HUES64 (cell line): ENCODE results near the gene PCDHGA8.
A peak's percentile ranks its signal among the peaks of the same experiment; 100 is the strongest.
"Not testable (repeated sequence)": the region's sequence is repeated elsewhere in the genome, so short reads cannot be mapped to it uniquely, and the experiment has no call there.

ENCODE experiments used
- H3K27ac ChIP-seq: 2 replicates; pipeline ENCODE4 v1.7.0; 2013; ENCODE audit warnings: low read depth, low read length, inconsistent platforms
- H3K27me3 ChIP-seq: 2 replicates; pipeline ENCODE4 v1.6.1; 2013; ENCODE audit warnings: mild to moderate bottlenecking, low read length; ENCODE audit not compliant: insufficient read depth
- H3K36me3 ChIP-seq: 2 replicates; pipeline ENCODE4 v1.6.1; 2013; ENCODE audit warnings: mild to moderate bottlenecking, low read length; ENCODE audit not compliant: insufficient read depth
- H3K4me1 ChIP-seq: 2 replicates; pipeline ENCODE4 v1.6.1; 2013; ENCODE audit warnings: mild to moderate bottlenecking, low read length, moderate library complexity; ENCODE audit not compliant: insufficient read depth
- H3K4me3 ChIP-seq: 2 replicates; pipeline ENCODE4 v1.5.1; 2013; ENCODE audit warnings: mild to moderate bottlenecking, low read length, moderate library complexity
- H3K9ac ChIP-seq: 2 replicates; pipeline ENCODE4 v1.6.1; 2013; ENCODE audit warnings: mild to moderate bottlenecking, low read depth, low read length
- H3K9me3 ChIP-seq: 2 replicates; pipeline ENCODE4 v1.6.1; 2013; ENCODE audit warnings: low read depth, low read length; ENCODE audit not compliant: insufficient read depth
- WGBS: fragments of 150-250, 120-280 bp; methylation state at CpG from one replicate; pipeline ENCODE4 v1.1.7; 2013; ENCODE audit warnings: missing lambda C conversion rate; 5-methylcytosine and 5-hydroxymethylcytosine counted together

The PCDHGA8 gene

GRCh38 chr5:141373673-141374317, 18.6 kb upstream of the PCDHGA8 start, which contains the start of gene PCDHGA6:
TSS of gene PCDHGA6 (plus strand) at chr5:141373891. CDS start at chr5:141374084, 193 bp downstream.
- Histone ChIP-seq H3K9me3 (peaks cover 67% of the 10 kb centered on the region), H3K4me3 (peak within 1 kb of the TSS; percentile 24; the same call in 1 of the 2 replicates), H3K9ac (no peak within 1 kb of the TSS), H3K27ac (no peak within 1 kb of the TSS), H3K4me1 (no peaks in the 10 kb centered on the region), H3K36me3 (no peaks in the 10 kb centered on the region), H3K27me3 (no peaks in the 10 kb centered on the region)
- 96% methylated on average over 27 of the region's 27 CpGs for WGBS

GRCh38 chr5:141374627-141375026, 17.8 kb upstream of the PCDHGA8 start:
- H3K9ac ChIP-seq = no peak overlapping the region
- no peaks in the 10 kb centered on the region for H3K36me3 ChIP-seq
- H3K4me1 ChIP-seq = no peaks in the 10 kb centered on the region
- 97% methylated on average over 14 of the region's 14 CpGs for WGBS
- H3K27me3 ChIP-seq = no peaks in the 10 kb centered on the region
- no peak overlapping the region for H3K4me3 ChIP-seq
- peaks cover 64% of the 10 kb centered on the region for H3K9me3 ChIP-seq
- H3K27ac ChIP-seq = no peak overlapping the region

- not testable (repeated sequence) for H3K36me3 ChIP-seq, H3K4me3 ChIP-seq
- peaks cover 60% of the 10 kb centered on the region for H3K9me3 ChIP-seq
Observed at GRCh38 chr5:141375444-141376155, 16.8 kb upstream of the PCDHGA8 start.

GRCh38 chr5:141382469-141383294, 9.8 kb upstream of the PCDHGA8 start, which contains the start of gene PCDHGA7:
TSS of gene PCDHGA7 (plus strand) at chr5:141382742. CDS start at chr5:141382900, 158 bp downstream.
- H3K36me3 ChIP-seq = 0 out of 2 replicates have a peak, but pooled peaks cover 3% of the 10 kb centered on the region
- no peaks in the 10 kb centered on the region for H3K4me1 ChIP-seq
- H3K4me3 ChIP-seq = no peak within 1 kb of the TSS
- peaks cover 44% of the 10 kb centered on the region; the same call in 1 of the 2 replicates for H3K9me3 ChIP-seq
- H3K9ac ChIP-seq = no peak within 1 kb of the TSS
- 96% methylated on average over 37 of the region's 37 CpGs for WGBS
- no peaks in the 10 kb centered on the region for H3K27me3 ChIP-seq
- no peak within 1 kb of the TSS for H3K27ac ChIP-seq

More at GRCh38 chr5:141375444-141376155, 16.8 kb upstream of the PCDHGA8 start:
- WGBS = 96% methylated on average over 38 of the region's 48 CpGs
- not testable (repeated sequence) for H3K27me3 ChIP-seq, H3K27ac ChIP-seq, H3K9ac ChIP-seq, H3K4me1 ChIP-seq

- no peak overlapping the region for H3K4me3 ChIP-seq
- no peaks in the 10 kb centered on the region for H3K27me3 ChIP-seq
- peaks cover 46% of the 10 kb centered on the region for H3K9me3 ChIP-seq
- H3K9ac ChIP-seq = no peak overlapping the region
- 95% methylated on average over 21 of the region's 21 CpGs for WGBS
- 0 out of 2 replicates have a peak, but pooled peaks cover 3% of the 10 kb centered on the region for H3K36me3 ChIP-seq
- H3K27ac ChIP-seq = no peak overlapping the region
- H3K4me1 ChIP-seq = no peaks in the 10 kb centered on the region
Observed at GRCh38 chr5:141383345-141383744, 9.1 kb upstream of the PCDHGA8 start.

- peaks cover 59% of the 10 kb centered on the region for H3K9me3 ChIP-seq
- no peak overlapping the region for H3K27ac ChIP-seq
- H3K27me3 ChIP-seq = no peaks in the 10 kb centered on the region
- peaks cover 9% of the 10 kb centered on the region; the same call in 1 of the 2 replicates for H3K36me3 ChIP-seq
- H3K4me3 ChIP-seq = no peak overlapping the region
- 96% methylated on average over 43 of the region's 43 CpGs for WGBS
- H3K4me1 ChIP-seq = no peaks in the 10 kb centered on the region
- no peak overlapping the region for H3K9ac ChIP-seq
Observed at GRCh38 chr5:141384471-141385267, 7.8 kb upstream of the PCDHGA8 start.

- H3K9ac ChIP-seq, H3K27ac ChIP-seq, H3K4me1 ChIP-seq, H3K27me3 ChIP-seq: not testable (repeated sequence)
- peaks cover 77% of the 10 kb centered on the region for H3K9me3 ChIP-seq
- peak within 1 kb of the TSS; percentile 59 for H3K4me3 ChIP-seq
- WGBS = 79% methylated on average over 18 of the region's 40 CpGs
- H3K36me3 ChIP-seq = peaks cover 19% of the 10 kb centered on the region; the same call in 1 of the 2 replicates
Observed at GRCh38 chr5:141387557-141388311, 4.7 kb upstream of the PCDHGA8 start, which contains the start of gene PCDHGB4. TSS of gene PCDHGB4 (plus strand) at chr5:141387698. CDS start at chr5:141387885, 187 bp downstream.

- H3K36me3 ChIP-seq = peaks cover 28% of the 10 kb centered on the region; the same call in 1 of the 2 replicates
- H3K27me3 ChIP-seq = no peaks in the 10 kb centered on the region
- no peak overlapping the region for H3K27ac ChIP-seq
- H3K9ac ChIP-seq = no peak overlapping the region
- H3K4me1 ChIP-seq = no peaks in the 10 kb centered on the region
- peaks cover 77% of the 10 kb centered on the region for H3K9me3 ChIP-seq
- peak overlapping the region; percentile 12; the same call in 1 of the 2 replicates for H3K4me3 ChIP-seq
- WGBS = 94% methylated on average over 10 of the region's 10 CpGs
Observed at GRCh38 chr5:141388661-141389060, 3.8 kb upstream of the PCDHGA8 start.

GRCh38 chr5:141389153-141390042, 3.0 kb upstream of the PCDHGA8 start:
- Histone ChIP-seq H3K4me1 (no peaks in the 10 kb centered on the region), H3K27ac (no peak overlapping the region), H3K27me3 (no peaks in the 10 kb centered on the region), H3K4me3 (peak overlapping the region; percentile 12; the same call in 1 of the 2 replicates), H3K9me3 (peaks cover 78% of the 10 kb centered on the region), H3K36me3 (peaks cover 28% of the 10 kb centered on the region; the same call in 1 of the 2 replicates), H3K9ac (no peak overlapping the region)
- 97% methylated on average over 77 of the region's 77 CpGs for WGBS
